Mesenteric fat pad (tissue), 1 donor: ENCODE results near the gene SLC8A2. TPM values are rescaled to one million over a fixed set of nuclear protein-coding genes. Genes with fewer than 3 reads are reported as not detected.

Experiments used
- DNase-seq: peaks from one replicate; pipeline ENCODE4 v3.0.0-alpha.2; 2020; ENCODE audit warnings: low spot score
- total RNA-seq: library from RNA; stranded (reverse); fragmentation: NEBNext Ultra II Directional; extraction: Animal tissue kit (Norgen Biotek cat#: 25700); gene quantifications from one replicate; pipeline ENCODE4 v1.2.1, GENCODE V29; 2021
- donor health status: DM: yes; HTN: yes; CAD: no.

Gene SLC8A2
- total RNA-seq, 1 donor from 2014 or later = not detected

DNA sequence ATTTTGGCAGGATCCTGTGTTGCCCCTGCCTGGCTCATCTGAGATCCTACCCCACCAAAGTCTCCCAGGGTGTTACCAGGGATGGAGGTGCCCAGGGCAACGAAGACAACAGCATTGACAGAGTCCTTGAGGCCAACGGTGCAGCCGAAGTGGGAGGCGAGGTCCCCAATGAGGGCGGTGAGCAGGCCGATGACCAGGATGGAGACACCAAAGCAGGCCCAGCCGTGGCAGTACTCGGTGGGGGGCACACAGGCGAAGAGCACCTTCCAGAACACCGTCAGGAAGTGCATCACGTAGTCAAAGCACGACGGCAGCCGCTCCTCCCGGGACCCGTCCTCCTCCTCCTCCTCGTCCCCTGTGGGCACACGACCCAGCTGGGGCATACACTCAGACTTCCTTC lies 39.6 kb downstream of the SLC8A2 start:
- DNase-seq = no peak

- DNase-seq = no peak
Observed at GRCh38 chr19:47430041-47430802, 41.5 kb downstream of the SLC8A2 start.

- DNase-seq = no peak
Observed at GRCh38 chr19:47429140-47429793, 42.4 kb downstream of the SLC8A2 start.

- DNase-seq = no peak
Observed at GRCh38 chr19:47428177-47428894, 43.4 kb downstream of the SLC8A2 start.

DNA sequence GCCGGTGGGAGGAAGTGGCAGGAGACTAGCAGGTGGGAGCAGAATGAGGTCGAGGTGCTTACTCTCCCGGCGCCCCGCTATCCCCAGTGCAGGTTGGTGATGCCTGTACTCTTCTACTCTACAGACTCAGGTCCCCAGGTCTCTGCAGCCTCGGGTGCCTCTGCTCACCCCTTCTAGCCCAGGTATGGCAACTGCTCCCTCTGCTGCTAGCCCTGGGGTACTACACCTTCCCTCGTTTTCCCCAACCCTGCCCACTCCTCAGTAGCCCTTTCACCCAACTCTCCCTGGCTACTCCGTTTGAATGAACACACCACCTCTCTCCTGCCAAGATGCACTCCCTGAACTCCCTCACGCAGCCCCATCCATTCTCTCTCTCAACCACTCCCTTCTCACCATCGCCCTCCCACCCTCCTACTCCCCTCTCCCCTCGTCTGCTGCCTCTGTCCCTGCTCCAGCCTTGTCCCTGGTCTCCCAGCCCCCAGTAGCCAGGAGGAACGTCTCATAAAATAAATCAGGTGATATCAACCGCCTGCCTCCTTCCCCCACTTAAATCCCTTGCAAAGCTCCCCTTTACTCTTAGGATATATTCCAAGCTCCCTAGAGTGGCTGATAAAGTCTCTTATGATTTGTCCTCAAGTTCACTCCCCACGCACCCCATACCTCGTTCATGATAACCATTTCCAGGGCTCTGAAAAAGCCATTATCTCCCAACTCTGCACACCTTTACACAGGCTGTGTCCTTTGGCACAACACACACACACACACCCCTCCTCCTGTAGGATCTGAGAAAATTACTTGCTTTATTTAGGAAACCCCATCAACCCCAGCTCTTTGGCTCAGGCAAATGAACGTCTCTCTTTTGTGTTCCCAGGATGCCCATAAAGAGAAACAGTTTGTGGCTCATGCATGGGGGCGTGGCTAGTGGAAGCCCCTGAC lies 44.2 kb downstream of the SLC8A2 start:
- DNase-seq = no peak

GRCh38 chr19:47423203-47423882 lies 48.4 kb downstream of the SLC8A2 start:
- DNase-seq = no peak

- DNase-seq = no peak
Observed at GRCh38 chr19:47422417-47423163, 49.1 kb downstream of the SLC8A2 start.

- DNase-seq = no peak
Observed at GRCh38 chr19:47421844-47422395, 49.8 kb downstream of the SLC8A2 start.

GRCh38 chr19:47421244-47421786 lies 50.4 kb downstream of the SLC8A2 start:
- no peak for DNase-seq

- DNase-seq = no peak
Observed at GRCh38 chr19:47419789-47420188, 51.9 kb downstream of the SLC8A2 start.

- DNase-seq = no peak
Observed at GRCh38 chr19:47419030-47419783, 52.5 kb downstream of the SLC8A2 start, which contains the start of gene MEIS3. TSS of gene MEIS3 (minus strand) at chr19:47419527. CDS start at chr19:47419081, 446 bp downstream.

DNA sequence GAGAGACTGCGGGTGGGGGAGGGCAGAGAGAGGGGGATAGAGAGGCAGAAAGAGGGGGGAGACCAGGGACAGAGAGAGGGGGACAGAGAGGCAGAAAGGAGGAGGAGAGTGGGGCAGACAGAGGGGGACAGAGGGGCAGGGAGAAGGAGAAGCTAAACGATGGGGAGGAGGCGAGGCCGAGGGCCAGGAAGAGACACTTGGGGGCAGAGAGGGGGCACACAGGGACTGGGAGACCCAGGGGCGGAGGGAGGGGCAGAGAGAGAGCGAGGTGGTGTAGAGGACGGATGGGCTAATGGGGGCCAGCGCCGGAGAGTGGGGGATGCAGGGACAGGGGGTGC lies 53.0 kb downstream of the SLC8A2 start:
- no peak for DNase-seq

DNA sequence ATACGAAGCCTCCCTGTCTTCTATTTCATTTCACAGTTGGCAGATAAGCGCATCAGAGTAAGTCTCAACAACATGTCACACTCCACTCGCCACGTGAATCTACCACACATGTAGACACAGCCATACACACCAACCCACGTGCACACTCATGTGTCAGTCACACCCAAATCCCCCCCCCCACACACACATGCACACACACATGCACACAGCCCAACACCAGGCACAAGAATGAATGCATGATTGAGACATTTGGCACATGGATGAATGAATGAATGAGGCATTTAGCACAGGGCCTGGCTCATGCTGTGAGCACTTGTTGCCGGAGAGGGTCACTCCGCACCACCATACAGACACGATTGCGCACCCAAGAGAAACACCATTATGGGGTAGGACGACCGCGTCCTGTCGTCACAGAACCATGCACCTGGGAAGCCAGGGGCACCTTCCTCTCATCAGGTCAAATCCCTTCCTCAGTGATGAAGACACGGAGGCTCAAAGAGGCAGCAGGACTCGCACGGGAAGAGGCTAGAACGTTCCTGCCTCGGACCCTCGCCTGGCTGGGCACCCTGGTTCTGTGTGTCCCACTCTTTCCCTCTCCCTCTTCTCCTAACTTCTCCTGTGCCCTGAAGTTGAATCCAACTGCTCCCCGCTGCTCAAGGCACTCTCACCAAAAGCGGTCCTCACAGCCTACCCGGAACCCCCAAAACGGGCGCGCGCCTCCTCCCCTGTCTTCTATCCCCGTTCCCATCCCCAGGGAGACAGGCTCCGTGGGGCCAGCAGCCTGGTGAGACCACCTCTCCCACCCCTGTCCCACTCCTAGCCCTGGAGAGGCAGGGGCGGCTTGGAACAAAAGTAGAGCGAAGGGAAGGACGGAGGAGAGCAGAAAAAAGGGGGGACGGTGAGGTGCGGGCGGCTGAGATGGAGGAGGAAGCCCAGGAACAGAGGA lies 53.7 kb downstream of the SLC8A2 start:
- DNase-seq = no peak

DNA sequence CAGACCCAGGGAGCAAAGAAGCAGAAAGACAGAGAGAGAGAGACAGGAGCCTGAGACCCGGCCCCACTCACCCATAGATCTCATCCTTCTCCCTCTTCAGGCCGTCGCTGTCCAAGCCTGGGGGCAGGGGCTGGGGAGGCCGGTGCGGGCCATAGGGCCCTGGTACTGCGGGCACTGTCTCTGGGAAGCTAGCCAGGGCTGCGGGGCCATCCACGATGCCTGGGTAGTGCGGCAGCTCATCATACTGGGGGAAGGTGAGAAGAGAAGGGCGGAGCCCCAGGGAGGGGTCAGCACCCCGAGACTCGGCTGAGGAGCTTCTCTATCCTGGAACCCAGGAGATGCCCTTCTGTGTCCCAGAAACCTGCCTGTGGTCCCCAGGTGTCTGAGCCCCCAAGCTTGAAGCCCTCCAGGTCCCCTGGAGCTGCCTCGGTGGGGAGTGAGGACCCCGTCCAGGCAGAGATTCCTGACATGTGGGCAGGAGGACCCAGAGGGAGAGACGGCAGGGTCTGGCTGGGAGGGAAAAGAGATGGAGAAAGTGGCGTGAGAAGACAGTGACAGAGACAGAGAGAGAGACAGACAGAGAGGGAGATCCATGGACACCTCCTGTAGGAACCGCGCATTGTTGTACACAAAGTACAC lies 54.5 kb downstream of the SLC8A2 start:
- no peak for DNase-seq

DNA sequence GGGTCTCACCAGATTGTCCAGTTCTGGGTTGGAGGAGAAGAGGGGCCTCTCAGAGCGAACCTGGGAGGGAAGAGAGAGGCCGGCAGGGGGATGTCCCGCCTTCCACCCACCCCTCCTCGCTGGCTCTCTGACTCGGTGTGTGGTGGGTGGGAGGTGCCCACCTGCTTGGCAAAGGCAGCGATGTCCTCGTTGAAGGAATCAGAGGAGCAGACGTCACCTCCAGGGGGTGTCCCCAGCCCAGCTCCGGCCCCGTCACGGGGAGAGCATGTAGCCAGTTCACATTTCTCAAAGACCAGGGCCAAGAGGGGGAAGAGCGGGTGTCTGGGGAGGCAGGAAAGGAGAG lies 55.1 kb downstream of the SLC8A2 start:
- DNase-seq = no peak

- no peak for DNase-seq
Observed at GRCh38 chr19:47415953-47416642, 55.6 kb downstream of the SLC8A2 start.
